Peyer's patch (tissue), 4 donors: ENCODE results near the gene RESP18. TPM values are rescaled to one million over a fixed set of nuclear protein-coding genes. Genes with fewer than 3 reads are reported as not detected.
A peak's percentile ranks its signal among the peaks of the same experiment; 100 is the strongest.

ENCODE experiments used
- DNase-seq, 3 donors: peaks; one replicate each; pipeline ENCODE4 v3.0.0-alpha.2; 2017 to 2019
- H3K27ac ChIP-seq, 4 donors: fragments of 200-600 bp; sonication (generic); one replicate each; pipeline ENCODE4 v1.5.1; 2016 to 2019
- H3K27me3 ChIP-seq, 2 donors: fragments of 200-600 bp; sonication (generic); one replicate each; pipeline ENCODE4 v1.5.1; 2019
- H3K36me3 ChIP-seq, 3 donors: fragments of 200-600 bp; sonication (generic); one replicate each; pipeline ENCODE4 v1.5.1; 2016 to 2019
- H3K4me1 ChIP-seq, 4 donors: fragments of 200-600 bp; sonication (generic); one replicate each; pipeline ENCODE4 v1.5.1; 2016 to 2019
- H3K4me3 ChIP-seq, 4 donors: fragments of 200-600 bp; sonication (generic); 1 replicate in 3 of 4; 2 replicates in 1 of 4; pipeline ENCODE4 v1.5.1; 2016 to 2019; ENCODE audit warnings: mild to moderate bottlenecking in 1 of 4
- H3K9me3 ChIP-seq, 4 donors: fragments of 200-600 bp; sonication (generic); one replicate each; pipeline ENCODE4 v1.5.1; 2016 to 2019; ENCODE audit warnings: mild to moderate bottlenecking in 1 of 4
- POLR2A ChIP-seq, 2 donors: fragments of 450-650 bp; IDR thresholded peaks; one replicate each; pipeline ENCODE4 v1.5.1; 2017; ENCODE audit warnings: antibody characterized with exemption in 2 of 2, mild to moderate bottlenecking in 2 of 2, moderate library complexity in 2 of 2
- total RNA-seq, 4 donors: library from RNA; depleted of rRNA; stranded (reverse); fragments of >200 nt; gene quantifications; one replicate each; pipeline ENCODE4 v1.1.0, GENCODE V29; 2016
- TF ChIP-seq, protein P1 (sequence below), 6 experiments: fragments of 450-650 bp in 4 of 6; fragments of 200-600 bp in 2 of 6; sonication (generic) in 1 of 6; IDR thresholded peaks; one replicate each; pipeline ENCODE4 v1.5.1; 2017 to 2019; ENCODE audit warnings: antibody characterized with exemption in 6 of 6, mild to moderate bottlenecking in 3 of 6, moderate library complexity in 1 of 6

The RESP18 gene
- total RNA-seq, 4 donors from 2014 or later = not detected

DNA sequence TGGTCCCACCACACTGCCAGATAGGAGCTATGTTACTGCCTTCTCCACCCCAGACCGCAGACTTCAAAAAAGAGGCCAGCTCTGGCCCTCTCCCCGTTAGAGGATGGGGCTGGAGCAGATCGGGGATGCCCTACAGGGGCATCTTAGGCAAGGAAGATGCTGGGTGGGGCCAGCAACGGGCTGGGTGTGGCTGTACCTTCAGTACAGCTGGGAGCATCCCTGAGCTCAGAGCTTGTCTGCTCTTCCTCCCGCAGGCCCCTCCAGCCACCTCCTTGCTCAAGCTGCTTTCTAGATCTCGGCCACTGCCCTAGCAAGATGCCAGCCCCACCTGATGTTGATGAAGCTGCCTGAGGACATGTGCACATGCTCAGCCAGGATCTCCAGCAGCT, 33.2 kb downstream of the RESP18 start:
- no peak overlapping the region for H3K4me3 ChIP-seq
- H3K4me1 ChIP-seq = peaks cover 0 to 4% (median 0%) of the 10 kb centered on the region in 4 donors
- H3K27ac ChIP-seq = no peak overlapping the region
- TF ChIP-seq, protein P1, sequence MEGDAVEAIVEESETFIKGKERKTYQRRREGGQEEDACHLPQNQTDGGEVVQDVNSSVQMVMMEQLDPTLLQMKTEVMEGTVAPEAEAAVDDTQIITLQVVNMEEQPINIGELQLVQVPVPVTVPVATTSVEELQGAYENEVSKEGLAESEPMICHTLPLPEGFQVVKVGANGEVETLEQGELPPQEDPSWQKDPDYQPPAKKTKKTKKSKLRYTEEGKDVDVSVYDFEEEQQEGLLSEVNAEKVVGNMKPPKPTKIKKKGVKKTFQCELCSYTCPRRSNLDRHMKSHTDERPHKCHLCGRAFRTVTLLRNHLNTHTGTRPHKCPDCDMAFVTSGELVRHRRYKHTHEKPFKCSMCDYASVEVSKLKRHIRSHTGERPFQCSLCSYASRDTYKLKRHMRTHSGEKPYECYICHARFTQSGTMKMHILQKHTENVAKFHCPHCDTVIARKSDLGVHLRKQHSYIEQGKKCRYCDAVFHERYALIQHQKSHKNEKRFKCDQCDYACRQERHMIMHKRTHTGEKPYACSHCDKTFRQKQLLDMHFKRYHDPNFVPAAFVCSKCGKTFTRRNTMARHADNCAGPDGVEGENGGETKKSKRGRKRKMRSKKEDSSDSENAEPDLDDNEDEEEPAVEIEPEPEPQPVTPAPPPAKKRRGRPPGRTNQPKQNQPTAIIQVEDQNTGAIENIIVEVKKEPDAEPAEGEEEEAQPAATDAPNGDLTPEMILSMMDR (IDR thresholded peaks at IDR 0.05) = no peak
- TF ChIP-seq POLR2A (IDR thresholded peaks at IDR 0.05) = no peak
- H3K27me3 ChIP-seq = no peaks in the 10 kb centered on the region
- no peaks in the 10 kb centered on the region for H3K36me3 ChIP-seq
- no peak for DNase-seq
- no peaks in the 10 kb centered on the region for H3K9me3 ChIP-seq

DNA sequence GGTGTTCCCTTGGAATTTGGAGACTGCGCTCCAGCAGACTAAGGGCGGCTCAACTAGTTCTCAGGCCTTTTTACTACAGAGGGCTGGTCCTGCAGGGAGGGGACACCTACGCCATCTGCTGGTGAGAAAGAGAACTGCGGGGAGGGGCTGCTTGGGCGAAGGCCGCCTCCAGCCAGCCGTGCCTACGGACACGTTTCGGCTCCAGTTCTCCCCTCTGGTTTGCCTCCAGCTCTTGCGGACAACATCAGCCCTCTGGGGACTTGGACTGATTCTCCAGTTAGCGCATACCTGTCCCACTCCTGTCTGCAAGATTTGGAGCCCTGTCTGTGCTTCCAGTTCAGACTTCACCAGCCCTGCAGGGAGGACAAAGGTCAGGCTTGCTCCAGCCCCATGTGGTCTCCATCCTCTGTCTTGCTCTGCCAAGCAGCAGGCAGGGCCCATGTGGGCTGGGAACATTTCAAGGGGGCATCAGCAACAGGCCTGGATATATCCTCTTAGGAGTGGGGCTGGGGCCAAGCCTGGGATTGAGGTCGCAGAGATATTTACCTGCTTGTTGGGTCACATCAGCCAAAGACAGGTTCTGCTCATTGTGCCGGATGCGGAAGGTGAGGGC, 33.7 kb downstream of the RESP18 start:
- TF ChIP-seq, protein P1 (IDR thresholded peaks at IDR 0.05) = peak; percentile 96 to 99 (median 98)
- TF ChIP-seq POLR2A (IDR thresholded peaks at IDR 0.05) = no peak
- H3K36me3 ChIP-seq = no peaks in the 10 kb centered on the region

GRCh38 chr2:219297766-219298456, 34.6 kb downstream of the RESP18 start:
- Histone ChIP-seq H3K27ac (no peak overlapping the region), H3K36me3 (no peaks in the 10 kb centered on the region), H3K9me3 (no peaks in the 10 kb centered on the region), H3K4me3 (no peak overlapping the region), H3K4me1 (peaks cover 0 to 4% (median 0%) of the 10 kb centered on the region in 4 donors), H3K27me3 (no peaks in the 10 kb centered on the region)
- DNase-seq = no peak
- TF ChIP-seq, protein P1 (IDR thresholded peaks at IDR 0.05) = no peak

More for the DNA sequence above, 33.7 kb downstream of the RESP18 start:
- Histone ChIP-seq H3K9me3 (no peaks in the 10 kb centered on the region), H3K4me3 (no peak overlapping the region), H3K4me1 (peaks cover 0 to 4% (median 0%) of the 10 kb centered on the region in 4 donors), H3K27ac (no peak overlapping the region), H3K27me3 (no peaks in the 10 kb centered on the region)
- DNase-seq = peak; percentile 87 to 96 (median 92)

GRCh38 chr2:219296631-219297391, 35.7 kb downstream of the RESP18 start:
- Histone ChIP-seq H3K9me3 (no peaks in the 10 kb centered on the region), H3K27ac (no peak overlapping the region), H3K36me3 (no peaks in the 10 kb centered on the region), H3K4me3 (no peak overlapping the region), H3K4me1 (peaks cover 0 to 4% (median 0%) of the 10 kb centered on the region in 4 donors), H3K27me3 (no peaks in the 10 kb centered on the region)
- DNase-seq = no peak
- TF ChIP-seq, protein P1 (IDR thresholded peaks at IDR 0.05) = no peak
- no peak for TF ChIP-seq POLR2A (IDR thresholded peaks at IDR 0.05)

DNA sequence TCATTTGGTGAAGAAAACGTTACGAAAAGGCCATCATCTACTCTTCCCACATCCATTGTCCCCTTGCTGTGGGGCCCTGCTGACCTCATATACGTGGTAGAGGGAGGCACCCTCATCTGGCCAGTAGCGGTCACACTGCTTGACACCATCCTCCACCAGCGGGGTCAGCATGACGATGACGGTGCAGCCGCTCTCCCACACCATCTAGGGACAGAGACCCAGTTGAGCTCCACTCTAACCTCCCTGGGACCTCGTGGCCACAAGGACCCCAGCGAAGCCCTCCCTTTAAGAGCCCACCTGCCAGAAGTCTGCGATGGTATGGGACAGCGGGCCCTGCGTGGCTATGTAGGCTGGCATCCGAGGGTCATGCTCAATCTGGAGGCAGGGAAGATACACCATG, 36.4 kb downstream of the RESP18 start:
- no peak for TF ChIP-seq POLR2A (IDR thresholded peaks at IDR 0.05)
- TF ChIP-seq, protein P1 (IDR thresholded peaks at IDR 0.05) = no peak
- H3K9me3 ChIP-seq = no peaks in the 10 kb centered on the region
- H3K27ac ChIP-seq = no peak overlapping the region
- no peak overlapping the region for H3K4me3 ChIP-seq
- peaks cover 0 to 4% (median 0%) of the 10 kb centered on the region in 4 donors for H3K4me1 ChIP-seq
- no peaks in the 10 kb centered on the region for H3K27me3 ChIP-seq
- H3K36me3 ChIP-seq = no peaks in the 10 kb centered on the region
- DNase-seq = no peak
